ENCODE measurements around the gene PGBD2.
"Not testable (repeated sequence)": the region's sequence is repeated elsewhere in the genome, so short reads cannot be mapped to it uniquely, and the experiment has no call there.

PGBD2 gene

DNA sequence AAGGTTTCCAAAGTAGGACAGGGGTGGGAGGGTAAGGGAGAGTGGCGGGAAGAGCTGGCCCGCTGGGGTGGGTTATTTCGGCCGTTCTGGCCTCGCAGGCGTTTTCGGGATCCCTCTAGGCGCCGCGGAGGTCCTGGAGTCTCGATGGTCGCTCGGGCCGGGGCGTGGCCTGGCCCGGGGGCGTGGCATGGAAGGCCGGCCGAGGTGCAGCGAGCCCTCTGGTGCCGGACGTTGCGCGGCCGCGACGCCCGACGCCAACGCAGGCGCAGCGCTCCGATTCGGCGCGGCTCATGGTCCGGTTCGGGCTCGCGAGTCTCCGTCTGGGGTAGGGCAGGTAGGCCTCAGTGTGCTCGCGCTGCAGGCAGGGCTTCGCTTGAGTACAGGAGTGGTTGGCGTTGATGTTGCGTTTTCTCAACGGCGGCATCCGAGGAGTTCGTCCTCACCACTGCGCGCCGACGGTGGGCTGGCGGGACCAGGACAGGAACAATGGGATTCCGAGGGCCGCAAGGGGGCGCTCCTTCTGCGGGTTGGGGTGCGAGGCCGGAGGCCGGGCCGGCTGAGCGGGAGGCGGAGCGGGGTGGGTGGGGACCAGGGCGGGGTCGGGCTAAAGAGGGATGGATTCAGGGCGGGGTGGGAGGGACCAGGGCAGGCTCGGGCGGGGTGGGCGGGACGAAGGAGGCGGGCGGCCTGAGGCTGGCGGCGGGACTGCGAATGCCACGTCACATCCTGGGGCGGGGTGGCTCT is at the start of gene PGBD2:
Gene PGBD2 (plus strand): TSS at position 227 of the 744 bp plus-strand sequence. CDS start 7,628 bp downstream, outside the sequence.
- peak; percentile 97 for DNase-seq

DNA sequence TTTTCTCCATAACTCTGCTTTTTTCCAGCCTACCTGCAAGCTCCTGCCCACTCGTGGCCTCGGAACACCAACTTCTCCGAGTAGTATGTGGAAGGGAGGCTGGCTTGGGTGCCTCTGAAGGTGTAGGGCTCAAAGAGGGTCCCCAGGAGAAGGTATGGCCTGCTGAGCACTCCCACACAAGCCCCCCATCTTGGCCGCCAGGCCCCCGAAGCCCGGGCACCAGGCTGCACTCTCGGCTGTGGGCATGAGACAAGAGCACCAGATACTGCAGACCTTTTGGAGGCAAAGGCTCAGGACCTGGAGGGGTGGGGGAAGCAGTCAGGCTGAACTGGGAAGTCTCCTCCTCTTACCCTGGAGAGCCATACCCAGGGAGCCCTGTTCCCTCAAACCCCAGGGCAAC is 48.8 kb upstream of the PGBD2 start:
- no peak for DNase-seq

DNA sequence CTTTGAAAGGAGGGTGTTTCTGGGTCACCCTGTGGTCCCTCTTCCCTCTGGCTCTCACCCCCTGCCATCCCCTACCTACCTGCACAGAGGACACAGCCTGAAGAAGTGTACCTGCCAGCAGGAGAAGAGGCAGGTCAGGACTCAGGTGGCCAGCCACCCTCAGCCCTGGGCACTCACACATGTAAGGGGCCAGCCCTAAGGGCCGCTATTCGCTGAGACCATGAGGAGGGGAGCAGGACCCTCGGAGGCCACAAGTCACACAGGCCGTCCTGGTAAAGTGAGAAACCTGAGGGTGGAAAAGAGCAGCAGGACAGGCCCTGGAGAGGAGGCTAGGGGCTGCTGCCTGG is 48.3 kb upstream of the PGBD2 start:
- DNase-seq = no peak

DNA sequence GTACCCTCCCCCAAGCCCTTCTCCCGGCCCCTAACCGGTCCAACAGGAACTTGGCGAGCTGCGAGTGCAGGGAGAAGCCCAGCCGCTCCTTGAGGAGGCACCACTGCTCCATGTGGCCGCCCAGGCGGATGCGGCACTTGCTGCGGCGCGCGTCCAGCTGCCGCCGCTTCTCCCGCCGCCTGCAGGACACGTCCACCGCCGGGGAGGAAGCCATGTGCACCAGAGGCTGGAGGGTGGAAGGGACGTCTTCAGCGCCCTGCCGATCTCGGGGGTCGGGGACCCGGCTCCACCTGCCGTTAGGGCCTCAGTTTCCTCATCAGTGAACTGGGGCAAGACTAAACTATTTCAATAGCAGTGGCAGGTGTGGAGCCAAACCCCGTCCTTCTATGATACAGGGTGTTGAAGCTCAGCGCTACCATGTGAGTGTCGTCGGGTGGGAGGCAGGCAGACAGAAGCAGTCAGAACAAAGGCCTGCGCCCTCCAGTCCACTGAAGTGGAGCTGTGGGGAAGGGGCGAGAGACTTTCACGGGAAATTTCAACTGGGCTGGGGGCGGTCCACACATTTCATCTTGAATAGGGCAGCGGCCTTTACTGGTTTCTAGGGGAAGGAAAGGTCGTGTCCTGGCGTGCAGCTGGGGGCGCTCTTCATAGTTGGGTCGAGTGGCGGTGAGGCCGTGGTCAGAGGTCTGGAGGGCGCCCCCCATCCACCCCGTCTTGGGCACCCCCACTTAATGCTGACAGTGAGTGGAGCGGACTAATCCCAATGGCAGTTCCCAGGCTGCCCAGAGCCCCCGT is 47.7 kb upstream of the PGBD2 start:
- DNase-seq = peak; percentile 81

- peak; percentile 98 for DNase-seq
Observed at GRCh38 chr1:248858891-248859889, 46.8 kb upstream of the PGBD2 start, which contains the start of gene ZNF692. Gene ZNF692 (minus strand): TSS chr1:248859085. CDS start chr1:248858309, 776 bp downstream.

DNA sequence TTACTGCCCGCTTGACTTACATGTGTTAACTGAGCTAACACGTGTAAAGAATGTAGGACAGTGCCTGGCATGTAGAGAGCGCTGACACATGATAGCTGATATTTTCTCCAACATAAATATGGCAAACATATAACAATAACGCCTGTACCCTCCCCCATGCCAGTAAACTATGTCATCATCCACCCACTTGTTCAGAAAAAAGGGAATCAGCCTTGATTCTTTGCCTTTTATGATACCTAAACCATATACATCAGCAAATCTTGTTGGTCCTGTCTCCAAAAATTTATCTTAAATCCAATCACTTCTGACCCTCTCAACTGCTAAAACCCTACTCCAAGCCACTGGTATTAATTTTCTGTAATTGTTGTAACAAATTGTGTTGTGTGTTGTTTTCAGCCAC is 46.0 kb upstream of the PGBD2 start:
- DNase-seq = no peak

GRCh38 chr1:248861616-248862015 is 44.4 kb upstream of the PGBD2 start:
- DNase-seq = no peak

GRCh38 chr1:248862695-248862997 is 43.4 kb upstream of the PGBD2 start:
- DNase-seq = no peak

- peak; percentile 91 for DNase-seq
Observed at GRCh38 chr1:248862998-248863881, 42.8 kb upstream of the PGBD2 start.

- DNase-seq = no peak
Observed at GRCh38 chr1:248871837-248872401, 34.1 kb upstream of the PGBD2 start.

- DNase-seq = peak; percentile 82
Observed at GRCh38 chr1:248872752-248873408, 33.2 kb upstream of the PGBD2 start.

GRCh38 chr1:248873409-248873992 is 32.5 kb upstream of the PGBD2 start:
- DNase-seq = peak; percentile 98

GRCh38 chr1:248873993-248874533 is 32.0 kb upstream of the PGBD2 start:
- peak; percentile 93 for DNase-seq

GRCh38 chr1:248881261-248881660 is 24.8 kb upstream of the PGBD2 start:
- no peak for DNase-seq

DNA sequence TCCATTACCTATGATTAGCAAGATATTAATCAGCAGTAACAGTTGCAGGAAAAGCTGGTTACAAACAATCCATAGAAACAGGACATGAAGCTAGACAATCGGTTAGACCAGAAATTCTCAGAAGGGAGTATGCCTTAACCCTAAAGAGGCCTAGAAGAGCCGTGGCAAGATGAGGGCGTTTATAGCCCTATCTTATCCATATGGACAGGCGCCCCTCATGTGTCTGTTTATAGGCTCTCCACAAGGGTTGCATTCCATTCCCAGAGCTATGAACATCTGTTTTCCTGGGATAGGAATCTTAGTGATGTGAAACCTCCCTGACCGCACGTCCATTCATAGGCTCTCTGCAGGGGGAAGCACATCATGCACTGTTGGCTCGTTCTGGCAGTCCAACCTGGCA is 23.6 kb upstream of the PGBD2 start:
- not testable (repeated sequence) for DNase-seq

DNA sequence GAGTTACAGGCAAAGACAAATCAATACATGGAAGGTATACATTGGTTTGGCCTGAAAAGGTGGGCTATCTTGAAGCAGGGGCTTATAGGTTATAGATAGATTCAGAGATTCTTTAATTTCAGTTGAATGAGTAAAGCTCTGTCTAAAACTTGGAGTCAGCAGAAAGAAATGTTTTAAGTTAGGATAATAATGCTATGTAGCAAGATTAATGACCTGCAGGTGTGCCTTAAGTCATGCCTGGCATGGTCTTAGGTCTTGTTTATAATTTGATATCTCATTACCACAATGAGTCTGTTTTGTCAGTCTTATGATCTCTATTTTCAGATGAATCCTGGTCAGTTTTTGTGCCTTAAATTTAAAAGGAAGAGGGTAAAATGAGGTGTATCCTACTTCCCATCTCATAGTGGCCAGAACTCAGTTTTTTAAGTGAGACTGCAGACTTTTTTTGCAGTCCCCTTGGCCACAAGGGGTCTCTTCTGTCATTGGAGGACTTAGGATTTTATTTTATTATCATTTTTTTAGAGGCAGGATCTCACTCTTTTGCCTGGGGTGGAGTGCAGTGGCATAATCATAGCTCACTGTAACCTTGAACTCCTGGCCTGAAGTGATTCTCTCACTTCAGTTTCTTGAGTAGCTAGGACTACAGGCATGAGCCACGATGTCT is 21.3 kb upstream of the PGBD2 start:
- DNase-seq = no peak

DNA sequence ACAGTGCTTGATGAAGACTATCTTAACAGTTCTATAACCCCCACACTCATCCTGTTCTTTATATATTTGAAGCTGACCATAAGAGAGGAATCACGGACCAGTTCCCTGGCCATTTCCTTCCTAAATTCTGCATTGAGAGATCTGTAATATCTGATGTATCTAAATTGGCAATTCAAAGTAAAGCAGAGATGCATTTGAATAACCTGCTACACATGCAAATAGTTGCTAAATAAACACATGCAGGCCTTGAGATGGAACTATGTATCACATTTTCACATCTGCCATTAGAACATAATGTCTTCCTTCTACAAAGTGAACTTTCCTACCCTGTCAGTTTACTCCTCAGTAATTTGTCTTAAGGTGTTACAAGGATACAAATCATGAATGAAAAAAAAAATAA is 20.4 kb upstream of the PGBD2 start:
- DNase-seq = no peak

DNA sequence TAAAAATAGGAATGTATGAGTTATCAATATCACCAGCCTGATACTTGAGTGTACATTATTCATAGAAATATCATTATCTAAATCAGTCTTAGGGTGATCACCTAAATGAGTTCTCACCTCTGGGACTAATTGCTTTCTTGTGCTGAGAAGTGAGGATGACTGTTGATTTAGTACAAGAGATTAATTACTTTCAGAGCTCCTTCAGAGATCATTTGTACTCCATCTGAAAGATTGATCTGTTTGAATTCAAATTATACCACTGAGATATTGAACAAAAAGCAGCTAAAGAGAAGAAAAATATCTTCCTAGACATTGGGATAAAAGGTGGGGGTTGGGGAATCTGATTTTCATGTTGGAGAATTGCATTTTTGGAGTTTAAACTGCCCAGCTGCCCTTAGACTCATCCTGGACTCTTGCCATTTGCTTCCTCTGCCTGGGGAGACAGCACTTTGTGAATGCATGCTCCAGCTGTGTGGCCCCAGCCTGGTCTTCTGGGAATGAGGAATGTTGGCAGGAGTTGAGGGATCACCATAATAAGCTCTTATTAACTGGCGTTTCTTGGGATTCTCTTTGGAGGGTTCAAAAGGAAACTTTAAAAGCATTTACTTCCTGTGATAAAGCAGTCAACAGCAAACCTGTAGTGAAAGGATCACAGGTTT is 19.7 kb upstream of the PGBD2 start:
- peak; percentile 61 for DNase-seq

DNA sequence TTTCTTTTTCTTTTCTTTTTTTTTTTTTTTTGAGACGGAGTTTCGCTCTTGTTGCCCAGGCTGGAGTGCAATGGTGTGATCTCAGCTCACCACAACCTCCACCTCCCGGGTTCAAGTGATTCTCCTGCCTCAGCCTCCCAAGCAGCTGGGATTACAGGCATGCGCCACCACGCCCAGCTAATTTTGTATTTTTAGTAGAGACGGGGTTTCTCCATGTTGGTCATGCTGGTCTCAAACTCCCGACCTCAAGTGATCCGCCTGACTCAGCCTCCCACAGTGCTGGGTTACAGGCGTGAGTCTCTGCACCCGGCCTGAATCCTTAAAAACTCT is 16.2 kb upstream of the PGBD2 start:
- not testable (repeated sequence) for DNase-seq

All from femur (tissue), 1 donor.